ENCODE measurements around the gene LRRC71. TPM values are rescaled to one million over a fixed set of nuclear protein-coding genes. Genes with fewer than 3 reads are reported as not detected.

The LRRC71 gene
- total RNA-seq, 1 donor from 2014 or later = not detected

DNA sequence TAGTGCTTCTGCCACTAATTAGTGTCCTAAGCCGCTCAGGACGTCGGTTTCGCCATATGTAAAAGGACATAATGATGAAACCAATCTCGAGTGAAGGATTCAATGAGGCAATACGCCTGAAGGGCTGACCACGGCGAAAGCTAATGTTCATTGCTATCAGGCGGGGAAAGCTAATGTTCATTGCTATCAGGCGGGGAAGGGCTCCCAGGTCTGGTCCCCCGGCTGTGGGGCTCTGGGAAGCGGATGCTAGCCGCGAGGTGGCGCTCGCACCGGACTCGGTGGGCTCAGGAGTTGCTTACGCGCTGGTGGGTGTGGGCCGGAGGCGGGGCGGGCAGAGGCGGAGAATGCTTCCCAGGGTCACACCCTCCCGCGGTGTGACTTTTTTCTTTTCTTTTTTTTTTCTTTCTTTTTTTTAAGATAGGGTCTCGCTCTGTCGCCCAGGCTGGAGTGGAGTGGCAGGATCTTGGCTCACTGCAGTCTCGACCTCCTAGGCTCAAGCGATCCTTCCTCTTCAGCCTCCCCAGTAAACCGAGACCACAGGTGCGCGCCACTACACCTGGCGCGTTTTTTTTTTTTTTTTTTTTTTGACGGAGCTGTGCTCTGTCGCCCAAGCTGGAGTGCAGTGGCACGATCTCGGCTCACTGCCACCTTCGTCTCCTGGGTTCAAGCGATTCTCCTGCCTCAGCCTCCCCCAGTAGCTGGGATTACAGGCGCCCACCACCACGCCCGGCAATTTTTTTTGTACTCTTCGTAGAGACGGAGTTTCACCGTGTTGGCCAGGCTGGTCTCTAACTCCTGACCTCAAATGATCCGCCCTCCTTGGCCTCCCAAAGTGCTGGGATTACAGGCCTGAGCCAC lies 28.0 kb upstream of the LRRC71 start:
- ATAC-seq = peak; percentile 88

DNA sequence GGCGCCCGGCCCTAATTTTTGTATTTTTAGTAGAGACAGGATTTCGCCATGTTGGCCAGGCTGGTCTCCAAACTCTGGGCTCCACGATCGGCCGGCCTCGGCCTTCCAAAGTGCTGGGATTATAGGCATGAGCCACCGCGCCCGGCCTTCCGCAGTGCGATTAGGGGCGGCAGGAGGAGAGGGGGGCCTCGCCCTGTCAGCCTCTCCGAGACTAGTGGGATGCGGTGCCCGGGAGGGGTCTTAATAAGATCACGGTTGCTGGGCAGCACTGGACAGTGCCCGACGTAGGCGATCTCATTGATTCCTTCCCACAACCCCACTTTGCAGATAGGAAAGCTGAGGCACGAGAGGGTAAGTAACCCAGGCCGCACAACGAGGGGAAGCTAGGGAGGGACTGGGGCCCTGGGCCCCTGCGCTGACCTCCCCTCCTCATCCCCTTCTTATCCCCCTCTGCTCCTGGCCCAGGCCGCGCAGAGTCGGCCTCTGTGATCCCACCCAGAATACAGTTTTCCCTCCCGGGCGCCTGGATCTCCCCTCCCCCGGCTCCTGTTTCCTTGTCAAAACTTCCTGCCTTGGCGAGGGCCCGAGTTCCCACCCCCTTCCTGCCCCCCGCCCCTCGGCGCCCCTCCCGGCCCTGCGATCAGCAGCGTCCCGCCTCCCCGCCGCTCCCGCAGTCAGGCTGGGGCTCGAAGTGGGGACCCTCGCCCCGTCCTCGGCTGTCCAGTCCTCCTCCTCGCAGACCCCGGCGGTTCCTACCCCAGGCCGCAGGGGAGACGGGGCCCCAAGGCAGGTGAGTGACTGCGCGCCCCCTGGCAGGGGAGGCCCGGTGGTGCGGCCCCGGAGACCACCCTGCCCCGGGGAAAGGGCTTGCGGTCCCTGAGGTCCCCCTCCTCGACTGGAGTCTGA lies 27.1 kb upstream of the LRRC71 start, which contains the start of gene PEAR1:
PEAR1 (plus strand) TSS at position 671 of the 906 bp plus-strand sequence. CDS start 10,209 bp downstream, outside the sequence.
- no peak for ATAC-seq

GRCh38 chr1:156894001-156894400 lies 26.4 kb upstream of the LRRC71 start:
- ATAC-seq = no peak

DNA sequence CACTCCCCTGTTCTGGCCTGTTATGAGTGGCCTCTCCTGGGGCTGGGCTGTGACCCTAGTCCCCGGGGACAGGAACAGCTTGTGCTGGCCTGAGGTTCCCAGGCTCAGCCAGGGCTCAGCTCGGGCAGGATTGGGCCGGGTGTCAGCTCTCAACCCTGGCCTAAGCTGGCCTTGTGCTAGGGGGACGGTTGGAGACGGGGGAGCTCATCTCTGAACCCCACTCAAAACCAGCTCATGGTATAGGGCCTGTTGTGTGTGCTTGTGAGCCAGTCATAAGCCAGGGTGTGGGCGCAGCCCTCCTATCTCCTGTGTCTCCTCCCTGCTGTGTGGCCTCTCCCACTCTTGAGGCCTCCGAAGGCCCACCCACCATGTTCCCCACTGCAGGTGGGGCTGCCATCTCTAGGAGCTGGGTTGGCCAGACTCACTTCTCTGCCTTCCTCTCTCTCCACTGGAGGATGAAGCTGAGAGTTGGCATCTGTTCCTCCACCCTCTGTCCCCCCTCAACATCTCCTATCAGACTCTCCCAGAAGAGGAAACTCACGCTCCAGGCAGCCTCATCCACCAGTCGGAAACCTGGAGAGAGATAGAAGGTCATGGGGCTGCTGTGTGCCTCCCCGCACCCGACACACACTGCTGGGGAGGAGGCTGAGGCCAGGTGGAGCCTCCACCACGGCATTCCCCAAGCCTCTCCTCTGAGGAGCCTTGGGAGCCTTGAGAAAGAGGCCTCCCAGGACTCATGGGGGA lies 25.5 kb upstream of the LRRC71 start:
- no peak for ATAC-seq

DNA sequence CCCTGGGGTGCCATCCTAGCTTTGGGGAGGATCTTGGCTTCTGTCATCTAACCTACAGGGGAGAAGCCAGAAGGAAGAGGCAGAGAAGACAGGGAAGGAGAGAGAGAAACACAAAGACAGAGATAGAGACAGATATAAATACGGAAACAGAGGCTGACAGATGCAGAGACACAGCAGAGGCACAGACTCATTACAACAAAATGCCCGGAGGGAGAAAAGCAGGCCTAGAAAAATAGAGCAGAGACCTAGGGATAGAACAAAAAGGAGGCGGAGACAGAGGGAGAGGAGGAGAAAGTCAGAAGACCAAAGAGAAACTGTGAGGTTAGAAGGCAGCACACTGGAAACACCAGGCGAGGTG lies 25.0 kb upstream of the LRRC71 start:
- no peak for ATAC-seq

GRCh38 chr1:156895927-156896326 lies 24.5 kb upstream of the LRRC71 start:
- ATAC-seq = no peak

- ATAC-seq = peak; percentile 21
Measured at GRCh38 chr1:156896490-156897033, 23.9 kb upstream of the LRRC71 start.

DNA sequence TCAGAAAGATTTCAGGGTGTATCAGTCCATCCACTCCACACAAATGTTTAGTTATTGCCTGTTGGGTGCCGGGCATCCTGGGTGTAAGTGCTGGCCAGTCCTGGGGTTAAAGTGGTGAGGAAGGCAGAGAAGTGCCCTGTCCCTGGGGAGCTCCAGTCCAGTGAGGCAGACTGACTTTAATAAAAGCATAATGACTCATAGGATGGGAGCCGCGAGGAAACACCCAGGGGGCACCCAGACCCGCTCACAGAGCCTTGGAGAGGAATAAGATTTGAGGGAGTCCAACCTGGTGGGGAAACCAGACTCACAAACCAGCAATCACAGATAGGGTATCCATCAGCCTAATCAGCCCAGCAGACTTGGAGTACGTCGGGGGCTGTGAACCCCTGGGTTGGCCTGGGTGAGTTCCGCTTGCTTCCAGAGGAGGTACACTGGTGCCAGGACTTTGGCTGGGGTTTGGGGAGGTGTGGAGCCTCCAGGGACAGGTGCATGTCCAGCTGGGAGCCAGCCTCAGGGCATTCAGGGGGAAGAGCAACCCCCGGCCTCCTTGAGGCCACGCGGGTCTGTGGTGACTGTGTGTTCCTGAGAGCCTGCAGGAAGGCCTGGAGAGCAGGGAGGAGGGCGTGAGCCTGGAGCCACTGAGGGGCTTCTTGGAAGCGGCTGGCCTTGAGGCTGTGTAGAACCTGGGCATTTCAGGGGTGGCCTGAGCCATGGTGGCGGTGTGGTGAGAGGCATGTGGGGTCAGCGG lies 23.2 kb upstream of the LRRC71 start:
- ATAC-seq = no peak

- ATAC-seq = peak; percentile 30
Measured at GRCh38 chr1:156898161-156898566, 22.3 kb upstream of the LRRC71 start.

GRCh38 chr1:156898971-156899664 lies 21.3 kb upstream of the LRRC71 start:
- no peak for ATAC-seq

GRCh38 chr1:156899956-156900718 lies 20.3 kb upstream of the LRRC71 start:
- no peak for ATAC-seq

DNA sequence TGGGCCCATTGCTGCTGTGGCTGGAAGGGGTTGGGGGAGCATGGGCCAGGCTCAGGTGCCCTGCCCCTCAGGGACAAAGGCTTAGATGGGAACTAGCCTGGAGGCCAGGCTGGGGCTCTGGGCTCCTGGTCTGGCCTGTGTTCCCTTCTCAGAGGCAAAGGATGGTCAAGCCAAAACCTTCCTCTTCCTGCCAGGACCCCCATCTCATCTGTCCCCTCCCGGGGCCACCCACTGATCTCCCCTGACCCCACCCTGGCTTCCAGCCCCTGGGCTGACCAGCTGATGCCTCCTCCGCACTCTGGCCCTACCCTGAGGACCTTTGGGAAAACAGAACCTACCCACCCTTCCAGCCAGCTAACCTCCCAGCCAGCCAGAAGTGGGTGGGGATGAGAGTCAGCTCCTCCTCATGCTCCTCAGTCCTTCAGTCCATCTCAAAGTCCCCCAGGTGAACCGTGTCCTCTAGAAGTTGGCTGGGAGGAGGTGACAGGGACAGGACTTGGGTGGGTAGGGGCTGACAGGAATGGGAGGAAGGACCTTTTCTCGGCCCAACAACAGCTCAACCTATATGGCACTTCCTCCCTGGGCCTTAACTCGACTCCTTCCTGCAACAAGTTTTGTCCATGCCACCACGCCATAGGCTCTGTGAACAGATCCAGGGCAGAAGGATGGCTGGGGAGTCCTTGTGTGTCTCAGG lies 19.4 kb upstream of the LRRC71 start:
- ATAC-seq = no peak

DNA sequence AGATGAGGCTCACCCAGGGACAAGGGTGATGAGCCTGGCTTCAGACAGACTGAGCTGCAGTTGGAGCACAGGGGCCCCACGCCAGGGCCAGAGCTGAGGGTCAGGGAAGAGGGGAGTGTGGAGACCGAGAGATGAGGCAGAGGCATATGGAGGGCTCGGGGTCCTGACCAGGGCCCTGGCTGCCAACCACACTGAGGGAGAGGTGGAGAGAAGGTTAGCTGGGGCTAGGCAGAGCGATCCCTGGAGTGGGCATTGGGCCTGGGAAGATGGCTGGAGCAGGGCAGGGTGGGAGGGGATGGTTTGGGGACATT lies 18.9 kb upstream of the LRRC71 start:
- ATAC-seq = no peak

GRCh38 chr1:156901966-156902915 lies 18.2 kb upstream of the LRRC71 start:
- ATAC-seq = no peak

DNA sequence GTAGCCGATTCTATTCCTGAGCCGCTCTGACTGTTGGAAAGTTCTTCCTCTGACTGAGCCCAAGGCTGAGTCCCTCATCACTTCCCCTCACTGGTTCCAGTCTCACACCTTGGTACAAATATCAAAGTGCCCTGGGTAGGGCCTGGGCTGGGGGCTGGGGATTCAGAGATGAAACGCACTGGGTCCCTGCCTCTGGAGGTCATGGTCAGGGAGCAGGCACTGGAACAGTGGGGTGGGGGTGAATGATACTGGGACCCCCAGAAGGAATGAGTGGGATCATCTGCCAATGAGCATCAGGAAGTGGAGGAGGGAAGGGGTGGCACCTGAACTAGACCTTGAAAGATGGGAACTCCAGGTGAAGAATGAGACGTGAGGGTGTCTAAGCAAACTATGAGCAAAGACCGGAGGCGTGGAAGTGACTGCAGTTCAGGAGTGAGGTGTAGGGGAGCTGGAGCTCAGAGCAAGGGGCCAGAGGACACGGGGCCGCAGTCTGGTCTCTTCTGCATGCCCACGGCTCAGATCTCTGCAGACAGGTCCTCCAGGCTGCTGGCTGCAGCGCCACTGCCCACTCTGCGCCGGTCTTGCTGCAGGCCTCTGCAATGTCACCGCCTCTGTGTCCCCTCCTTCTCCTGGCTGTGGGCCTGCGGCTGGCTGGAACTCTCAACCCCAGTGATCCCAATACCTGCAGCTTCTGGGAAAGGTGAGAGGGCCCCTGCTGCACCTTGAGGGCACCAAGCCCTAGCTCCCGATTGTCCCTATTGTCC lies 16.9 kb upstream of the LRRC71 start:
- no peak for ATAC-seq

DNA sequence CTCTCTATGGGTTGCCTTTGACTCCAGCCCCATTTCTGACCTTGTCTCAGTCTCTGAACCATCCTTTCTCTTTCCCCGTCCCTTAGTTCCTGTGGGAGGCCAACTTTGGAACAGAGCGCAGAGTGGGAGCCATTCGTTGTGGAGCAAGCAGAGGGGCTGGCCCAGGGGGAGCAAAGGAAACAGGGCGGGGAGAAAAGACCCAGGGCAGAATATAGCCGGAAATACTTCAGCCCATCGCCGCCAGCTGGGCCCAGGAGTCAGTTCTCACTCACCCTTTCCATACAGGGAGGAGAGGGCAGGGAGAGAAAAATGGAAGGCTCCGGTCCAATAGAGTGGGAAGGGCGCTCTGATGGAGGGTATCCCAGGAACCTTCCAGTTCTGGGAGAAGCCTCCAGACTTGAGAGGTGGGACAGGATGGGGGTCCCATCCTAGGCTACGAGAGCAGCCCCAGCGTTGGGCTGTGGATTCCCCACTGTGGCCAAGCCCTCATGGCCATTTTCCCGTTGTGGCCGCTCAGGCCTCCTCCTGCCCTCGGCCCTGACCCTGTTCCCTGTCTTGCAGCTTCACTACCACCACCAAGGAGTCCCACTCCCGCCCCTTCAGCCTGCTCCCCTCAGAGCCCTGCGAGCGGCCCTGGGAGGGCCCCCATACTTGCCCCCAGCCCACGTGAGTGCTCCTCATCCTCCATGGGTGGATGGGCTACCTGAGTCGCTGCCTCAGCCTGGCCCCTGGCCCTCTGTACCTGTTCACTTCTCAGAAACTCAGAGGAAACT lies 16.1 kb upstream of the LRRC71 start:
- ATAC-seq = no peak

GRCh38 chr1:156905176-156905575 lies 15.3 kb upstream of the LRRC71 start:
- no peak for ATAC-seq
